Kasumi-1 (cell line): Measurements from ENCODE around the gene CD300LG.
"Not testable (repeated sequence)": the region's sequence is repeated elsewhere in the genome, so short reads cannot be mapped to it uniquely, and the experiment has no call there.

ENCODE experiments used
- DNase-seq, 2 experiments: peaks; one replicate each; lab custom pipeline; 2025; lab: John Stamatoyannopoulos, UW

Gene CD300LG

DNA sequence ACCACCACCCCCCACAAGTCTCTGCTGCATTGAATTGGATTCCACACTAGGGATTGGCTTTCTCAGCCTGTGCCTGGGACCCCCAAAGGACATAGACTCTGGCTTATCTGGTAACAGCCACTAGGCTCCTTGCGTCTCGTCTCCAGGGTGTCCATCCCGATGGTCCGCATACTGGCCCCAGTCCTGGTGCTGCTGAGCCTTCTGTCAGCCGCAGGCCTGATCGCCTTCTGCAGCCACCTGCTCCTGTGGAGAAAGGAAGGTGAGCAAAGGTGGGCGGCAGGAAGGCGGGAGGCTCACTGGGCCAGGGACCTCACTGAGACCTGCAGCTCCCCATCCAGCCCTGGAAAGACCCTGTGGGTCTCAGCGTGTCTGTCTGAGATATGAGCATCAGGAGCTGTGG is 8.1 kb downstream of the CD300LG start:
- DNase-seq, result no peak

DNA sequence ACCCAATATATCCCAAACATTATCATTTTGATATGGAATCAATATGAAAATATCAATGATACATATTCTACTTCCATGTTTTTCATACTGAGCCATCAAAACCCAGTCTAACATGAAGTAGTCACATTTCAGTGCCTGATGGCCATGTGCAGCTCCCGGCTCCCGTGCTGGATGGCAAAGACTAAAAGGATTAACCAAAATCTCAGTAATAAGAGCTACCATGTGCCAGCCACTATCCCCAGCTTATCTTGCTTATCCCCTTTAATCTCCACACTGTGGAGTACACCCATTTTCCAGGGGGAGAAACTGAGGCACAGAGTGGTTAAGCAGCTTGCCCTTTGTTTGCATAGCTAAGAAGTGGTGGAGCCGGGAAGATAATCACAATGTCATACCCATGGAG is 9.2 kb downstream of the CD300LG start:
- no peak for DNase-seq

DNA sequence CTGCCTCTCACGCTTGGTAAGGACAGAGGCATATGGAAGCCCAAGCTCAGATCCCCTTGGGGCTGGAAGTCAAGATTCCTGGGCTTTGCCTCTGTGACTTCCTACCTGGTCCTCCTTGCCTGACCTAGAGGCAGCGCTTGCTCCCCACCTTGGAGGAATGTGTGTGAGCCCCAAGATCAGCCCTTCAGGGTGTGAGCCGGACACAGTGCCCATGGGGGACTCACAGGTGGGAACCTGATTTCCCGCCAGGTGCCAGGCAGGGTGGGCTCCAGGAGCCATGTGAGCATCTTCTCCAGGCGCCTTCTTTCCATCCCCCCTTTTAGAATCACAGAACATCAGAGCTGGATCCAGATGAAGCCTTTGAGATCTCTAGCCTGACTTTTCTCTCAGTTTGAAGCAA is 10.2 kb downstream of the CD300LG start:
- DNase-seq, result no peak

DNA sequence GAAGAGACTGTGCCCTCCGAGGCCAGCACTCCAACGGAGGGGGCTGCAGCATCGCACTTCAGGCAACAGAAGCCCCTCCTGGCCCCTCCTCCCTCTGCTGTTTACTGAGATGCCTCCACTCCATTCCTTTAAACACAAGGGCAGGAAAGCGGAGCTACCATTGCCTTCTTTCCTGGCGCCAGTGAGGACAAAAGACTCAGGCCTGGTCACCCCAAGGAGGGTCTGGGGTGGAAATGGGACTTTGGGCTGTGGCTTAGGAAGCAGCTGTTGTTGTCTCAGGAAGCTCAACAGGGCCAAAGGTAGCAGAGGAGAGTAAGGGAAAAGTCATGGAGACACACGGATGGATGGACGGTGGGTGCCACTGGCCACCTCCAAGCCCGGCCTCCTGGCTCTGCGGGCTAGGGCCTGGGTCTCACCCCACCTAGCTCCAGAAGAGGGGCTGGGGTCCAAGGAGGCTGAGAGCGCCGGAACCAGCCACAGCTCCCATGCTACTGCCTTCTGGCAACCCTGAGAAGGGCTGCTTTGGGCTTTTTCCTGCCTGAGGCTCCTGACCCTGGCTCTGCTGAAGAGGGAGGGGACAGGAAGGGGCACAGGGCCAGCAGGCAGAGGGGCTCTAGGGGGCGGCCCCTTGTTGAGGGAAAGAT is 11.1 kb downstream of the CD300LG start:
- DNase-seq, result no peak

DNA sequence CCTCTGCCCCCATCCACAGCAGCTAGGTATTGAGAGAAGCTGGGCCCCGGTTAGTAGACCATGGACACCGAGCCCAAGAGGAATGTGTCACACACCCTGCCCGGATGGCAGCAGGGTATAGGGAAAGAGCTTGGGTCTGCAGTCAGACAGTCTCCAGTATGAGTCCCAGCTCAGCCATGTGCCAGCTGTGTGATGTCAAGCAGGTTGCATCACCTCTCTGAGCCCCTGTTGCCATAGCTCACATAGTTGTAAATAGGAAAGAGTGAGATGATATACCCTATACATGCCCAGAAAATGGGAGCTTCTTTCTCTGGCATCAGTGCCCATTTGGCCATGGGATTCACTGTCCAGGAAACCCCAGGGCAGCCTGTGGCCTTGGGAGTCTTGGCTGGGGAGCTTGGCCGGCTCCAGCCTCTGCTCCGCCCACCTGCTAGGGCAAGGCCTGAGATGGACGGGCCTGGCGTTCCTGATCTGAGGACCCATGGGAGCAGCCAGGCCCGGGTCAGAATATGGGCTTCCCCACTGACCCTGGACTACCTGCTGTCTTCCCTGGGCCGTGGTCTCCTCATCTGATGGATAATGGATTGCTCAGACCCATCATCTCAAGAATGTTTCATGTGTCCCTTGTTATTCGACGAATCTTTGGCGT is 13.2 kb downstream of the CD300LG start:
- DNase-seq, result no peak

DNA sequence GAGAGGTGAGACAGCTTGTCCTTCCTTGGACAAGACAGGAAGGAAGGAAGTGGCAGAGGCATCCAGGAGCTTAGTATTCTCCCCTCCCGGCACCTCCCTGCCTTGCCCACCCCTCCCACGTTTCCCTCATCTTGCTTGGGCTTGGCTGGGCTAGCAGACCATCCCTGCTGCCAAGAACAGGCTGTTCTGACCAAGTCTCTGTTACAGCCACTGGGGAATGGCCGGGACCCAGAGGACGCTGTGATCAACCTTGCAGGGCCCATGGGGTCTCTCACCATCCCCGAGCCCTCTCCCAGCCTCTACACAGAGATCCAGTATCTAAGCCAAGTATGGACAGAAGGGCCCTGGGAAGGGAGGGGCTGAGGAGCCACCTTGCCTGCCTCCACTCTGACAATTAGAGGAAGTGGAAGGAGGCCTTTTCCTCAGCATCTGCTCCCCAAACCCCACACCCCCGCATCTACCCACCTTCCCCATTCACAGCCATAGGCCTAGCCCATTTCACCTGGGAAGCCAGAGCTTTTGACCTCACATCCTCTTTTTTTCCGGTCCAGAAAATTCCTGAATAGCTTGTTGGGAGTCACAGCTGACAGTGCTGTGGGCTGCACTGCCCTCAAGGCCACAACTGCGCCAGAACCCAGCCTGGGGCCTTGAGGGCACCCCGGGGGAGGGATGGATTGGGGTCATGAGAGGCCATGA is 14.1 kb downstream of the CD300LG start:
- no peak for DNase-seq

DNA sequence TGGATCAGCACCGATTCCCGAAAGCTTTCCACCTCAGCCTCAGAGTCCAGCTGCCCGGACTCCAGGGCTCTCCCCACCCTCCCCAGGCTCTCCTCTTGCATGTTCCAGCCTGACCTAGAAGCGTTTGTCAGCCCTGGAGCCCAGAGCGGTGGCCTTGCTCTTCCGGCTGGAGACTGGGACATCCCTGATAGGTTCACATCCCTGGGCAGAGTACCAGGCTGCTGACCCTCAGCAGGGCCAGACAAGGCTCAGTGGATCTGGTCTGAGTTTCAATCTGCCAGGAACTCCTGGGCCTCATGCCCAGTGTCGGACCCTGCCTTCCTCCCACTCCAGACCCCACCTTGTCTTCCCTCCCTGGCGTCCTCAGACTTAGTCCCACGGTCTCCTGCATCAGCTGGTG is 15.0 kb downstream of the CD300LG start:
- no peak for DNase-seq

DNA sequence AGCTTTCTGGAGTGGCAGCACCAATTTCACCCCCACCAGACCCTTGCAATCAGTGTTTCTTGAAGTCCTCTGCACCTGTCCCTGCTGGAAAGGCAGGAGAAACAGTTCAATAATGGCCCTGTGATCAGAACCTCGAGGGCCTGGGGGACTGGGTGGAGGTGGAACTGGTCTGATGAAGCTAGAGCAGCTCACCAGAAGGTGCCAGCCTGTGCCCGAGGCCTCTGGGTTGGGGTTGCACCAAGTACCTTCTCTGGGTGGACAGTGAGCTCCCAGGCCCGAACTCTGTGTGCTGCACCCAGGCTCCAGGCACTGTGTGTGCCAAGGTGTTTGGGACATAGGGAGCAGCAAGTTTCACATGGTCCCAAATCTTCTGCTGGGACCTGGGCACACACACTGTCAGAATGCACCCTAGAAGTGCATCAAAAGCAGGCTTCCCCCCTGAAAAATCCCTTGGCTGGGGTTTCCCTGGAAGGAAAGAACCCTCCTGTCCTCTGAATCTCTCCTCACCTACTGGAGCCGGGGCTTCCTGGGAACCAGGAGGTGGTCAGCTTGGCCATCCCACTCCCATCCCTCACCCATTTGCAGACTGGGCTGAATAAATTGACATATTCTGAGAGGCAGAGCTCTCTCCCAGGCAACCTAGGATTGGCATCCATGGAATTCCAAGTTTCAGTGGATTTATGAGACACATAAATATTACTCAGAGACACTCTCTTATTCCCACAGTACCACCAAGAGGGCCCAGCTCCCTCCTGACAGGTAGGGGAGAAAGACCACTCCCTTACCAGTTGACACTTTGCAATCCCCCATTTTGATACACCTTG is 17.4 kb downstream of the CD300LG start:
- no peak for DNase-seq

DNA sequence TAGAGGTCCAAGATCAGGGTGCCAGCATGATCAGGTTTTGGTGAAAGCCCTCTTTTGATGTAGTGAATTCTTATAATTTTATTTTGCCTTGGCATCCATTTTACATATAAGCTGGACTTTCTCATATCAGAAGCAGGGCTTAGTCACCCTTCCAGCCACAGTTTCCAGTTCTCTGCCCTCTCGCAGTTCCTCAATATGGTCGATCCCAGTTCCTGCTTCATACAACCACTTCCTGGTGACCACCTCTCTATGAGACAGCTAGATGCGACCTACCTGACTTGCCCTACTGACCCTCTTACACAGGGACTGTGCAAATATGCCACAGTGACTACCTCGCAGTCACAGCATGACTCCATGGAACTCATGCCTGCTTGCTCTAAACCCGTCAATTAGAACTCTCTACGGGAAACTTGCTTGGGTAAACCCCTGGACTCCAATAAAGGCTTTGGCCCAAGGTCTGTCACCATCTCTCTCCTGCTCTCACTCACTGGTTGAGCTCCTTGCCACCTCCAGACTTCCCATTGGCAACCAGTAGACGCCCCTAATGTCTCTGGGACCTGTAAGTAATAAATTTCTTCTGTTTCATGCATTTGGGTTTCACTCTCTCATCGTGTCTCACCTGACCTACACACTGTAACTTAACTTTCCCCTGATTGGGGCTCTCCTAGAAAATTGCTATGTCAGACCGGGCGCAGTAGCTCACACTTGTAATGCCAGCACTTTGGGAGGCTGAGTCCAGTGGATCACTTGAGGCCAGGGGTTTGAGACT is 21.4 kb downstream of the CD300LG start:
- no peak for DNase-seq

DNA sequence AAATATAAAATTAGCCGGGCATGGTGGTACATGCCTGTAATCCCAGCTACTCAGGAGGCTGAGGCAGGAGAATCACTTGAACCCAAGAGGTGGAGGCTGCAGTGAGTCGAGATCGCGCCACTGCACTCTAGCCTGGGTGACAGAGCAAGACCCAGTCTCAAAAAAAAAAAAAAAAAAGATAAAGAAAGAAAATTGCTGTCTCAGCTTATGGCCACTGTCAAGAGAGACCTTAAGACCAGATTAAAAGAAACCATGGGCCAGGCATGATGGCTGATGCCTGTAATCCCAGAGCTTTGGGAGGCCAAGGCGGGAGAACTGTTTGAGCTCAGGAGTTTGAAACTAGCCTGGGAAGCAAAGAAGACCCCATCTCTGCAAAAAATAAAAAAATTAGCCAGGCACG is 22.1 kb downstream of the CD300LG start:
- DNase-seq, result not testable (repeated sequence)

DNA sequence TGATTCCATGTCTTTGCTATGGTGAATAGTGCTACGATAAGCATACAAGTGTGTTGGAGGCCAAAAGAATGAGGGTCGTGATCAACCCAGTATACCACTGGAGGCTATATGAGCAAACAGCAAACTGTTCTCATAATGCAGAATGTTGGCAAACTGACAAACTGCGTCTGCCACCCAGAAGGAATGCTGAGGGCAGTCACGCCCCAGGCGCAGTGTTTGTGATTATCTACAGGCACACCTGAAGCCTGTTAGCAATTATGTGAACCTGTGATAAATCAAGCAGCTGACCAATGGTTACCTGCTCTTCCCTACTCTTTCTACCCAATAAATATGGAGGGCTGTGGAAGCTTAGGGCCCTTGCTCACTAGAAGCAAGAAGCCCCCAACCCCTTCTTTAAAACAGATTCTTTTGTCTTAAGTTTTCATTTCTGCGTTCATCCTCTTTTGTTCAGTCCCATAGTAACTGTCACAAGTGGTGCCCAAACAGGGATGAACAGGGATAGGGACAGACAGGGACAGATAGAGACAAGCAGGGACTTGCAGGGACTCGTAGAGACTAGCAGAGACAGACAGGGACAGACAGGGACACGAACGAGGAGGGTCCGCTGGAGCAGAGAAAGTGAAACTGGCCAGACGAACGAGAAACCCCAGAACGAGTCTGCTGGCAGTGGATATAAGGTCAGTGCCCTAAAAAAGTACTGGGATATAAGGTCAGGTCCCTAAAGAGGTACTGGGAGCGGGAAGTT is 25.1 kb downstream of the CD300LG start:
- DNase-seq, result no peak

DNA sequence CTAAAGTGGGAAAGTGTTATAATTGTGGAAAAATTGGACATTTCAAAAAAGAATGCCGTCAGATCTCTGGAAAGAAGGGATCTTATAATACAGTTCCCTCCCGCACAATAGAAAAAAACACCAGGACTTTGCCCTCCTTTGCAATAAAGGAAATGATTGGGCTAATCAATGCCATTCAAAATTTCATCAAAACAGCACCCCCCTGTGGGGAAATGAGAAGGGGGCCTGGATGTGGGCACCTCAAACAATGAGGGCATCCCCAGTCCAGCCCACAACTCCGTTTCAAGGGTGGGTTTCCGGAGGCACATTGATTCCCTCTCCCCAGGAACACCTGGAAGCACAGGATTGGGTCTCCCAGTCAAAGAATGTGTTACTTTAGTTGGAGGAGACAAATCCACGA is 26.1 kb downstream of the CD300LG start:
- DNase-seq, result no peak

DNA sequence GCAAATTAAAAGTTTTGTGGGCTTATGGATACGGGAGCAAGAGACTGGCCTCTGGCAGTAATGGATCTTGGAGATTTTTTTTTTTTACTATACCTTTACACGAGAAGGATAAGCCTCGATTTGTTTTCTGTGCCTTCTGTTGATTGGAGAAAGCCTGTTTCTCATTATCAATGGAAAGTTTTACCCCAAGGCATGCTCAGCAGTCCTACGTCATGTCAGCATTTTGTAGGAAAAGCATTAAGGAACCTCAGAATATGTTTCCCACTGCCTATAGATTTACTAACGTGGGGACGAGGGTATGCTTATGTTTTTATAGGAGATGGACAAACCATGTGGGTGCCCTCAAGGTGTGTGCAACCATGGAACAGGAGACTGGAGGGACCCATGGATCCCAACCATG is 26.8 kb downstream of the CD300LG start:
- no peak for DNase-seq

DNA sequence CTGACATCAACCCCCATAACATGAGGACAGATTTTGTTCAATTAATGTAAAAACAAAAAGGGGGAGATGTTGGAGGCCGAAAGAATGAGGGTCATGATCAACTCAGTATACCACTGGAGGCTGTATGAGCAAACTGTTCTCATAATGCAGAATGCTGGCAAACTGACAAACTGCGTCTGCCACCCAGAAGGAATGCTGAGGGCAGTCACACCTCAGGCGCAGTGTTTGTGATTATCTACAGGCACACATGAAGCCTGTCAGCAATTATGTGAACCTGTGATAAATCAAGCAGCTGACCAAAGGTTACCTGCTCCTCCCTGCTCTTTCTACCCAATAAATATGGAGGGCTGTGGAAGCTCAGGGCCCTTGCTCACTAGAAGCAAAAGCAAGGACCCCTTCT is 27.3 kb downstream of the CD300LG start:
- no peak for DNase-seq

DNA sequence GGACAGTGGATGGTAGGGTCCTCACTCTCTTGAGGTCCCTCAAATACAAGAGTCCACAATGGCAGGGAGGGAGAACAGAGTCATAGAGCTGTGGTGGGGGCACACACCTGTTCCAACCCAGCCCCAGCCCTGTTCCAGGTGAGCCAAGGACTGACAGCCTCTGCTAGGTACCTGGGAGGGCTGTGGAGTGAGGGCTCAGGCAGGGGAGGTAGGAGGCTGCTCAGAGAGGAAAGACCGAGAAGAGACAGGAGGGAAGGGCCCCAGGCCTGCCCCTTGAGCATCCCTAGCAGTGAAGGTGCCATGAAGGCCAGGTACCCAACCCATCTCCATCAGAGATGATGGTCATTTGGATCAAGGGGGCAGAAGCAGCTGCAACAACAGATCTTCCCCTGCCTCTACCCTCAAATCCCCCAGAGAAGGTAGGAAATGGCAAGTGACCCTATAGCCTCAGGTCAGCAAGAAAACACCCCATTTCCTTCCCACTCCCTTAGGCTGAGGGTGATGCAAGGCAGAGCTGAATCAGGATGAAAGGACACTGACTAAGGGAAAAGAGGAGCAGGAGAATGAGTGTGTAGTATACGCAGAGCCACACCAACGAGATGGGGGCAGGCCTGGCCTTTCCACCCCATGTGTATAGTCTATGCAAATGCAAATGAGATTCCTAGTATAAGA is 28.6 kb downstream of the CD300LG start:
- no peak for DNase-seq

DNA sequence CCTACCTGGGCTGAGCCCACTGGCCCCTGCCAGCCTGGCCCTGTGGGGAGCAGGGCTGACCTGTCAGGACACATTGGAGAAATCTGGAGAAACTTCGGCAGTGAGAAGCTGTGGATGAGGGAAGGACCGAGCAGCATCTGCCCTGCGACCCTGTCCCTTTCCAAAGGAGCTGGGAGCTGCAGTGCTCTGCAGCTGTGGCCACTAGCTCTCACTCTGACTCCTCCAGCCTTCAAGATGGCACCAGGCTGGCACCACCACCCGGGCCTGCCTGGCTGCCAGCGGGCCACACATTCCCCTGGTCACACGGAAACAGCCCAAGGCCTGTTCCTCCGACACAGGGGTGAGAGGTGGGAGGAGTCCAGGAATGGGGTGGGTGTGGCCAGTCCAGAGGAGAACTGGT is 30.1 kb downstream of the CD300LG start:
- DNase-seq, result no peak

DNA sequence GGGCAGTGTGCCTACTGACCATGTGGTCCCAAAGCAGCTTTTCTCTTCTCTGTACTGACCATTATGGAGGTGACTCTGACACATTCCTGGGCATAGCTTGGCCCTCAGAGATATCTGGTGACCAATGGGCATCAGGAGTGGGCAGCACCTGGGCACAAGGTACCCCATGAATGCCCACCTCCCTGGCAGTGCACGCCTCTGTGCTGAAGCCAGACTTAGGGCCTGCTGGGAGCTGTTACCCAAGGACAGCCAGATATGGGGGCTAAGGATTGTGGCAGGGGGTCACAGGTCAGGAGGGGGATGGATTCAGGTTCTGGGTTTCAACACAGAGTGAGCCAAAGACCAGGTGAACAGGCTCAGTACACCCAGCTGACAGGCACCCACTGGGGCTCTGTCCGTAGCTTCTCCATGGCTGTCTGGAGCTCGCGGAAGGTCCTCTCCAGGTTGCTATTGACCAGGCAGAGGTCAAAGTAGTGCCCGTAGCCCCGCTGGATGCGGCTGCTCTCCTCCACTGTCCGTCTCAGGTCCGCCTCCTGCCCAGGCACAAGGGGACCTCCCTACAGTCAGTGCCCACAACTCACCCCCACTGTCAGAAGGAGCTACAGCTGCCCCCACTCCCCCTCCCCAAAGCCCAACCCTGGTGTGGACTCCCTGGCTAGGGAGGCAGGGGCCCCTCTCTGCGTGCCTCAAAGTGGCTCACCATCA is 30.6 kb downstream of the CD300LG start:
- DNase-seq, result no peak

DNA sequence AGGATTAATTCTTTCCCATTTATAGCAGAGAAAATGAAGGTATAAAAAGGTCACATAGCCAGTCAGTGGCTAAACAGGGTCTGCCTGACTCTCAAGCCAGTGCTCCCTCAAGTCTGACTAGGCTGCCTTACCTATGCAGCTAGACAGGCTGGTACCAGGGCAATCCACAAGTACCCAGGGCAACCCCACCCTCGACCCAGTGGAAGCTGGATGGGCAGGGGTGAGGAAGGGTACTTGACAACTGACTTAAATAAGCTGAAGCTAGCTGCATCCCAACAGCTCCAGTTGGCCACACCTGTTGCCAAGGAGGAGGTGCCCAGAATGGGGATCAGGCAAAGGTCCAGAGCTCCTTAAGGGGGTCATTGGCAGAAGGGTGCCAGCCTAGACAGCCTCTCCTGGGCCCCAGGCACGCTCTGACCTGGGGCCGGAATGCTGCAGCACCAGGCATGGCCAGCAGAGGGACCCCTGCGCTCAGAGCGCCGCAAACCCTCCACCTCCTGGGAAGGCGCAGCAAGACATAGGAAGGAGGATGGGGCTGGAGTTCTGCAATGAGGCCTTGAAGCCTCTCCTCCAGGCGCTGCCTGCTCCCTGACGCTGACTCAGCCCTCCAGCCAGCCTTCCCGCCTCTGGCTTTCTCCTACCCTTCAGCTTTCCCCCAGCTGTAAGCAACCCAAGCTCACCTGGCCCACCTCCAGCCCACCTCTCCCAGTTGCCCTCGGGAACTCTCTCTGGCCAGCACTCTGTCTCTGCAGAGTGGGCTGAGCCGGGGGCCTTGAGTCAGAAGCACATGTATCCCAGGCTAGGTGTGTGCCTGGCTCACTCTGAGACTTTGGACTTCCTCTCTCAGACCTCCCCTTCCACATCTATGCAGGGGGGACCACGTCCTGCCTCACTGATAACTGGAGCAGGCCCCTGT is 31.5 kb downstream of the CD300LG start:
- peak; percentile 55 to 60 for DNase-seq
